ENCODE measurements around the gene GIT2.
"Not testable (repeated sequence)": the region's sequence is repeated elsewhere in the genome, so short reads cannot be mapped to it uniquely, and the experiment has no call there.

GIT2 gene

GRCh38 chr12:109940339-109940923, 55.7 kb downstream of the GIT2 start:
- DNase-seq: no peak

GRCh38 chr12:109939504-109939903, 56.7 kb downstream of the GIT2 start:
- DNase-seq: no peak

GRCh38 chr12:109938947-109939346, 57.2 kb downstream of the GIT2 start:
- DNase-seq: no peak

GRCh38 chr12:109937371-109937770, 58.8 kb downstream of the GIT2 start:
- DNase-seq: no peak

GRCh38 chr12:109934026-109934425, 62.1 kb downstream of the GIT2 start:
- no peak for DNase-seq

- no peak for DNase-seq
These were observed 63.2 kb downstream of the GIT2 start for GRCh38 chr12:109932878-109933503.

- no peak for DNase-seq
These were observed 65.0 kb downstream of the GIT2 start for GRCh38 chr12:109931143-109931542.

- no peak for DNase-seq
These were observed 66.0 kb downstream of the GIT2 start for GRCh38 chr12:109930028-109930800.

- not testable (repeated sequence) for DNase-seq
These were observed 66.8 kb downstream of the GIT2 start for GRCh38 chr12:109929326-109929725.

GRCh38 chr12:109928058-109928656, 68.0 kb downstream of the GIT2 start:
- no peak for DNase-seq

GRCh38 chr12:109927622-109928021, 68.5 kb downstream of the GIT2 start:
- no peak for DNase-seq

GRCh38 chr12:109926488-109927210, 69.5 kb downstream of the GIT2 start:
- DNase-seq: no peak

- DNase-seq: no peak
These were observed 70.2 kb downstream of the GIT2 start for GRCh38 chr12:109926016-109926415.

- DNase-seq: no peak
These were observed 70.9 kb downstream of the GIT2 start for GRCh38 chr12:109925185-109925840.

GRCh38 chr12:109923481-109924245, 72.5 kb downstream of the GIT2 start:
- no peak for DNase-seq

GRCh38 chr12:109923038-109923437, 73.1 kb downstream of the GIT2 start:
- DNase-seq: no peak

- DNase-seq: no peak
These were observed 74.2 kb downstream of the GIT2 start for GRCh38 chr12:109921982-109922381.

GRCh38 chr12:109920261-109920780, 75.8 kb downstream of the GIT2 start:
- DNase-seq: no peak

- no peak for DNase-seq
These were observed 76.7 kb downstream of the GIT2 start for GRCh38 chr12:109919456-109919855.

- DNase-seq: no peak
These were observed 80.1 kb downstream of the GIT2 start for GRCh38 chr12:109916045-109916444.

Measured in NK-92 treated with Interleukin-12 subunit alpha and Interleukin-12 subunit beta, amount 100 ng/mL, for 24 hours (cell line).